Measurements from ENCODE around the gene PRKCD. TPM values are rescaled to one million over a fixed set of nuclear protein-coding genes. Genes with fewer than 3 reads are reported as not detected.
"Not testable (repeated sequence)": the region's sequence is repeated elsewhere in the genome, so short reads cannot be mapped to it uniquely, and the experiment has no call there.

PRKCD gene
- total RNA-seq, 2 donors from 2014 or later = 14.1 to 34.9 TPM

DNA sequence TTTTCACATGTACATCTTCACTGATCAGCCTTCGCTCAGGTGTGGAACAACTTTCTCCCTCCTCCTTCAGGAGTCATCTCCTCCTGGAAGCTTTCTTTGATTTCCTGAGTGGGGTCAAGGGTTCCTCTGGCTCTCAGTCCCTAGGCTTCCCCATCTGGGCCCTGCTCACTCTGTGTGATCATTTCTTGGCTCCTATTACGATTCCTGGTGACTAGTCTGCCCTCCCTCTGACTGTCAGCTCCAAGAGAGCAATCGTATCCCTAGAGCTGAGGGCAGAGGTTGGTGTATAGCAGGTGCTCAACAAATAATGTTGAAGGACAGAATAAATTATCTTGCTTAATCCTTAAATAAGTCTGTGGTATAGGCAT lies 15.3 kb upstream of the PRKCD start:
- H3K4me1 Mint-ChIP-seq (ENCODE audit: low read depth in 2 of 2) = no peaks in the 10 kb centered on the region
- no peaks in the 10 kb centered on the region for H3K9me3 Mint-ChIP-seq
- H3K36me3 Mint-ChIP-seq = no peaks in the 10 kb centered on the region
- no peak overlapping the region for H3K4me3 Mint-ChIP-seq
- no peaks in the 10 kb centered on the region for H3K27me3 Mint-ChIP-seq
- no peak overlapping the region for H3K27ac Mint-ChIP-seq
- DNase-seq (ENCODE audit: low spot score) = no peak
- no peak for ATAC-seq

DNA sequence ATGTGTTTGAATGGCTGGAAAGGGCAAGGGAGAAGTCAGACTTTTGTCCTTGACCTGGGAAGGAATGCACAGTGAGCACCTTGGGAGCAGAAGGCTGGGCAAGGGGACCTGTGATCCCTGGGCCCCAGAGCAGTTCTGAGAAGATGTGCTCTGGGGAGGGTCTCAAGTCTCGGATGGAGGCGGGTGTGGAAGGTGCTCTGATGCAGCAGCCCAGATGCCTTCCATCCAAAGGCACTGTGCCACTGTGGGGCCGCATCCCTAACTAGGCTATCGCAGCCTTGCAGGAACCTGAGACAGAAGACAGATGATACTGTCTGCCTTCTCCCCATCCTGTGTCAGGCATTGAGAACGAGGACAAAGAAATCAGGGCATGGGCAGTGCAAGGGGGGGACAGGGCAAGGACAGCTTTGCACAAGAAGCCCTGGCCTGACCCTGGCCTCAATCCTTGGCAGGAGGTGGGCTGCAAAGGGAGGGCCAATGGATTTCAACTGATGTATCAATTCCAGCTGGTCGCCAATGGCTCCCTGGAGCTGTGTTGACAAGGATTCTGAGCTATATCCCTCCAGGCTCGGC lies 14.6 kb upstream of the PRKCD start:
- H3K27me3 Mint-ChIP-seq = no peaks in the 10 kb centered on the region
- no peak overlapping the region for H3K4me3 Mint-ChIP-seq
- no peak overlapping the region for H3K27ac Mint-ChIP-seq
- DNase-seq (ENCODE audit: low spot score) (peak; percentile 45), ATAC-seq (no peak)
- H3K4me1 Mint-ChIP-seq (ENCODE audit: low read depth in 2 of 2) = no peaks in the 10 kb centered on the region
- no peaks in the 10 kb centered on the region for H3K36me3 Mint-ChIP-seq
- no peaks in the 10 kb centered on the region for H3K9me3 Mint-ChIP-seq

DNA sequence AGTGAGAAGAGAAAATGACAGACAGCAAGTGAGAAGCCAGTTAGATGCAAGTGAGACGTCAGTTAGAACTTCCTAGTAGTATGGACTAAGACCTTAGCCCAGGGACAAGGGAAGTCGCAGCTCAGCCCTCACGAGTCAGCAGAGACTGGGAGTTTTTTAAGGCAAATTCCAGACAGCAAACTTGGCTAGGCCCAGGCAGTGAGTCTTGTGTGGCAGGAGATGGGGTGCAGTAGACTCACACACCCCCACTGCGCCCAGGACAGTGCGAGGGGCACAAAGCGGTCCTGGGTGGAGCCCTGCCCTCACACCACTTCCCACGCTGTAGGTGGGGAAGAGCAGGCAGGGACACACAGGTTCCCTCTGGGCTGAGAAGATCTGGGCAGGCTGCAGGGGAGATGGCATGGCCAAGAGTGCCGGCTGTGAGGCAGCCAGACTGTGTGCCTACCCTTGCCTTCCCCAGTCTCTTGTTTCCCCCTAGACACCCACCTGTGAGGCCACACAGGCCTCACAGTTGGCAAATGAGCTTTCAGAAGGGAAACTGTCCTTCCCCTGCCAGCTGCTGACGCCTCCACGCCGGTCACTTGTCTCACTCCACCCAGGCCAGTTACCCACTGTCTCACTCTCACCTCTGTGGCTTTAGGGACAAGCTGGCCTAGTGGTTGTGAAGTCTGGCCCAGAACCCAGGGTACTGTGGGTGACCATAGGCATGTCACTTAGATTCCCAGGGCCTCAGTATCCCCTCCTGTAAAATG lies 13.7 kb upstream of the PRKCD start:
- Mint-ChIP-seq H3K4me1 (ENCODE audit: low read depth in 2 of 2) (no peaks in the 10 kb centered on the region), H3K27ac (no peak overlapping the region), H3K36me3 (no peaks in the 10 kb centered on the region), H3K9me3 (no peaks in the 10 kb centered on the region), H3K4me3 (no peak overlapping the region), H3K27me3 (no peaks in the 10 kb centered on the region)
- DNase-seq (ENCODE audit: low spot score) (peak; percentile 41), ATAC-seq (no peak)

DNA sequence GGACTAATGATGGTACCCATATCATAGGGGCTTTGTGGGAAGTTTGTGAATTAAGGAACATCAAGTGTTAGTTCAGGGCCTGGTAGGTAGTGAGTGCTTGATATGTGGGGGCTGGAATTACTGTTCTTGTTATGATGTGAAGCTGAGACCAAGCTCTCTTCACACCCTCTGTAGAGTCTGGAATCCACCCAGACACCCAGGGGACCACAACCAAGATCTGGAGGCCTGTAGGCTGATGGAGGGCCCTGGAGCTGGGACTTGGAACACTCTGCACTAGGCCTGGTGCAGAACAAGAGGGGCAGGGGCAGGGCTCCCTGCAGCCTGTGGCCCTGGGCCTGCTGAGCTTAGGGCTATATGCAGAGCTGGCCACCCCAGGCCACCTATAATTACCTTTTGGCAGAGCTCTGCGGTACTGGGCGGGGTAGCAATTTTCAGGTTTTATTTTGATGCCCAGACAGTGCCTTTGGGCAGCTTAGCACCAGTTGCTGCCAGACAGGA lies 13.1 kb upstream of the PRKCD start:
- Mint-ChIP-seq H3K9me3 (no peaks in the 10 kb centered on the region), H3K27me3 (no peaks in the 10 kb centered on the region), H3K4me1 (ENCODE audit: low read depth in 2 of 2) (no peaks in the 10 kb centered on the region), H3K27ac (no peak overlapping the region), H3K36me3 (no peaks in the 10 kb centered on the region), H3K4me3 (no peak overlapping the region)
- DNase-seq (ENCODE audit: low spot score) (no peak), ATAC-seq (no peak)

DNA sequence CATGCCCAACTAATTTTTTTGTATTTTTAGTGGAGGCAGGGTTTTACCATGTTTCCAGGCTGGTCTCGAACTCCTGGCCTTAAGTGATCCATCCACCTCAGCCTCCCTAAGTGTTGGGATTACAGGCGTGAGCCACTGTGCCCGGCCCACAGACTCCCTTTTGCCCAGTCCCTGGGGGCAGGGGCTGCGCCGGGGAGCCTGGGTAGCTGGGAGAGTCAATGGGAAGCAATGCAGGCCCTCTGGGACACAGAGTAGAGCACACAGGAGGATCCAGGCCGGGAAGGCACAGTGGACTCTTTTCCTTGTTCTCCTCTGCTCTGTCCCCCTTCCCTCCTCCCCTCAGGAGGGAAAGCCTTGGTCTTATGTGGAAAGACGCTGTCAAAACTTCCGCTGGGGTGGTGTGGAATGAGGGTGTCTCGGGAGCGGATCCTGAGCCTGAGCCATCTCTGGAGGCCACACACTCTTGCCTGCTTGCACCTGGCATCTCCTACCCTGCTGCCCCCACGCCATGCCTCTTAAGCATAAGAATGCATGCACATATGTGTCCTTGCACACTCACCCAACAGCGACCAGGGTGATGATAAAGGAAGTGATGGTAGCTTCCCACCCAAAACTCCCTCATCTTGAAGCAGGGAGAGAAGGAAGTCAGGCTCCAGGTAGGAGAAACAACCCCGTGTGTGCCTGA lies 11.9 kb upstream of the PRKCD start:
- H3K4me3 Mint-ChIP-seq = no peak overlapping the region
- no peaks in the 10 kb centered on the region for H3K4me1 Mint-ChIP-seq (ENCODE audit: low read depth in 2 of 2)
- no peak for ATAC-seq
- no peaks in the 10 kb centered on the region for H3K36me3 Mint-ChIP-seq
- peak; percentile 41 for DNase-seq (ENCODE audit: low spot score)
- H3K27ac Mint-ChIP-seq = no peak overlapping the region
- no peaks in the 10 kb centered on the region for H3K9me3 Mint-ChIP-seq
- H3K27me3 Mint-ChIP-seq = peaks cover 0 to 6% of the 10 kb centered on the region in 2 donors

DNA sequence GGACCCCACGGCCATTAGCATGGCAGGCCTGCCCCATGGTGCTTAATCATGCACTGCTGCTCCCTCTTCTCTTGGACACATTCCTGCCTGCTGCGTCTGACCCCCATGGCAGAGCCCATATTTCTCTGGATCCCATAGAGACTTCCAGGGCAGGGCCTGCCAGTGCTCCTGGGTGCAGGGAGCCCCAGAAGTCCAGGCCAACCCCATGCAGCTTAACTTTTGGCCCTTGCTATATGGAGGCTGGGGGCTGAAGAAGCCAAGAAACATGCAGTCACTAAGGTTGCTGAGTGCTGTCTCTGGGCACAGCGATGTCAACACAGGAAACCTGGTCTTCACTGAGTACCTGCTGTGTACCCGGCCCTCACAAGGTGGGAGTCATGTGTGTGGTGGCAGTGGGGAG lies 11.3 kb upstream of the PRKCD start:
- Mint-ChIP-seq H3K4me3 (no peak overlapping the region), H3K36me3 (no peaks in the 10 kb centered on the region), H3K9me3 (no peaks in the 10 kb centered on the region), H3K27me3 (peaks cover 0 to 6% of the 10 kb centered on the region in 2 donors), H3K4me1 (ENCODE audit: low read depth in 2 of 2) (no peaks in the 10 kb centered on the region), H3K27ac (no peak overlapping the region)
- DNase-seq (ENCODE audit: low spot score) (peak; percentile 23), ATAC-seq (no peak)

DNA sequence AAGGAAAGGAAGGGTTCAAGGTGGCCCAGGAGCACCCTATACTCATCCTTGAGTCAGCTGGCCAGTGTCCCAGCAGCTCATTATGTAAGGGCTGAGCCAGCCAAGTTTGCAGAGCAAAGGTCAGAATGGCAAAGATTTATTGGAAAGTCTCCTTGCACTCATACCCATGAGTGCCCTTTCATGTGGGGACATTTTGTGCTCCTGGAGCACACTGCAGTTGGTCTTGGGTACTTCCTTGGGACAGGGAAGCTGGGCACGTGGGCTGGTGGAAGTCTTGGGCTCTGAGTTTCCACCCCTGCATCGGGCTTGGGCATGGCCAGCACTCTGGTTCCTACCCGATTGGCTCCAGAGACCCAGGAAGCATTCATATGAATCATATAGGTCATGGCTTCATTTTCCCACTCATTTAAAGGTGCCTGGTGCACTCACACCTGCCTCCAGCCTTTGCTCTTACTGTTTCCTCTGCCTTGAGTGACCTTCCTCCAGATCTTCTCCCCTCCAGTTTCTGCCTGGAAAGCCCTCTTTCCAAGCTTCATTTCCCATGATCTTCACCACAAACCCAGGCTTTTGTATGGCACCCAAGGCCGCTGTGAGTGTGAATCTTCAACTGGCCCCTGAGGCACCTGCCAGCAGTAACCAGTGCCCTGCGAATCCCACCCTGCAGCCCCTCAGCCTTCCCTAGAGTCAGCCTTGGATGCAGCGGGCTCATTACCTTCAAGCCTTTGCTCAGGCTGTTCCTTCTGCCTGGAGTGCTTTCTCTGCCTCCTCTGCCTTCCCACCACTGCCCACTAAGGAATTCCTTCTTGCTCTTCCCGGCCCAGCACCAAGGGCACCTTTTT lies 10.5 kb upstream of the PRKCD start:
- H3K27ac Mint-ChIP-seq = no peak overlapping the region
- H3K4me3 Mint-ChIP-seq = no peak overlapping the region
- H3K4me1 Mint-ChIP-seq (ENCODE audit: low read depth in 2 of 2) = no peaks in the 10 kb centered on the region
- H3K36me3 Mint-ChIP-seq = no peaks in the 10 kb centered on the region
- ATAC-seq (no peak), DNase-seq (ENCODE audit: low spot score) (peak; percentile 45)
- H3K27me3 Mint-ChIP-seq = peaks cover 0 to 6% of the 10 kb centered on the region in 2 donors
- no peaks in the 10 kb centered on the region for H3K9me3 Mint-ChIP-seq

DNA sequence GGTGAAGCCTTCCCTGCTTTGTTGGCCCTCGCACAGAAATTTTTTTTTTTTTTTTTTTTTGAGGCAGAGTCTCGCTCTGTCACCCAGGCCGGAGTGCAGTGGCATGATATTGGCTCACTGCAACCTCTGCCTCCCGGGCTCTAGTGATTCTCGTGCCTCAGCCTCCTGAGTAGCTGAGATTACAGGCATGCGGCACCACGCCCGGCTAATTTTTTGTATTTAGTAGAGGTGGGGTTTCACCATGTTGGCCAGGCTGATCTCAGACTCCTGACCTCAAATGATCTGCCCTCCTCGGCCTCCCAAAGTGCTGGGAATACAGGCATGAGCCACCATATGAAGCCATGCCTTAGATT lies 9.9 kb upstream of the PRKCD start:
- H3K27ac Mint-ChIP-seq; ATAC-seq; DNase-seq (ENCODE audit: low spot score); H3K36me3 Mint-ChIP-seq; H3K4me1 Mint-ChIP-seq (ENCODE audit: low read depth in 2 of 2); H3K27me3 Mint-ChIP-seq; H3K9me3 Mint-ChIP-seq; H3K4me3 Mint-ChIP-seq: not testable (repeated sequence)

DNA sequence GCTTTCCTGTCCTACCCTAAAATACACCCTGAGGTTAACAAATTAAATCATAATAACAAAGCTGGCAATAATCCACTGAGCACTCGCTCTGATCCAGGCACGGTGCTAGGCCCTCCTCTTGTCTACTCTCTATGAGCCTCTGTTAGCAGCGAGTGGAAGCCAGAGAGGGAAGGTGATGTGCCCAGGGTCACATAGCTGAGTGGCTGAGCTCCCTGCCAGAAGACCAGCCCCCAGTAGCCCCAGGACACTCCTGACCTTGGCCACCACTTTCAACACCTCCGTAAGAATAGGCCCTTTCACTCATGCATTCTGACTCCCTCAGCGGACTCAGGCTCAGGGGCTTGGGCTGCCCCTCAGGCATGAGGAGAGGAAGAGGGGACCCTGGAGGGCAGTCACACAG lies 9.5 kb upstream of the PRKCD start:
- peaks cover 0 to 6% of the 10 kb centered on the region in 2 donors for H3K27me3 Mint-ChIP-seq

DNA sequence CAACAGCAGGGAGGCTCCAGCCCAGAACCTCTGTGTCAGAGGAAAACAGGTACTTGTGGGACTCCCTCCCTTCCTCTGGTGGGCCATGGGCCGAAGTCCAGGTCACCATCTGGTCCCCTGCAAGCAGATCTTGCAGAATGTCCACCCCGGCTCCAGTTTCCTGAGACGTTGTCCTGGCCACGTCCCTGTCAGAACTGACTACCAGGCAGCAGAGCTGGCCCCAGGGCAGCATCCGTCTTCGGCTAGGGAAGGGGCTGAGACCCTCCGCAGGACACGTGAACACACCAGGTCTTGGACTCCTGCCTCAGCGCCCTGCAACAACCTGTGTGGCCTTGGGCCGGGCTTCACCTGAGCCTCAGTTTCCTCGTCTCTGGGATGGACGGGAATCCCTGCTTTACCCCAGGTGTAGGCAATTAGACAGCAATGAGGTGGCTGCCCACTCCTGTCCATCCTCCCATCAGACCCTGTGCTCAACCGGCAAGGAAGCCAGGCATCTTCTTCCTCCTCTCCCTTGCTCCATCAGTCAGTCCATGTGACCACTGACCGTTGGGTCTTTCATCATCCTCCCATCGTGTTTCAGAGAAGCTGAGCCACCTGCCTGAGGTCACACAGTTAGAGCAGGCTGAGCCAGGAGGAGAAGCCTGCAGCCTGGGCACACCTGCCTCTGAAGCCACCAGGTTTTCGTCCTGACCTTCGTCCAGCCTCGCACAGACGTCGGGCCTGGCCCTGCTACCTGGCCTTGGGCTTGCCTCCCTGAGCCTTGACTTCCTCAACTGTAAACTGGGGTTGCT lies 8.9 kb upstream of the PRKCD start:
- H3K27ac Mint-ChIP-seq = no peak overlapping the region
- no peaks in the 10 kb centered on the region for H3K9me3 Mint-ChIP-seq
- no peak overlapping the region for H3K4me3 Mint-ChIP-seq
- H3K27me3 Mint-ChIP-seq = peaks cover 0 to 6% of the 10 kb centered on the region in 2 donors
- no peaks in the 10 kb centered on the region for H3K4me1 Mint-ChIP-seq (ENCODE audit: low read depth in 2 of 2)
- no peaks in the 10 kb centered on the region for H3K36me3 Mint-ChIP-seq
- ATAC-seq = no peak
- no peak for DNase-seq (ENCODE audit: low spot score)

More for the DNA sequence above, 9.5 kb upstream of the PRKCD start:
- no peaks in the 10 kb centered on the region for H3K9me3 Mint-ChIP-seq
- no peaks in the 10 kb centered on the region for H3K36me3 Mint-ChIP-seq
- no peak for DNase-seq (ENCODE audit: low spot score)
- no peak for ATAC-seq
- H3K27ac Mint-ChIP-seq = no peak overlapping the region
- no peak overlapping the region for H3K4me3 Mint-ChIP-seq
- H3K4me1 Mint-ChIP-seq (ENCODE audit: low read depth in 2 of 2) = no peaks in the 10 kb centered on the region

DNA sequence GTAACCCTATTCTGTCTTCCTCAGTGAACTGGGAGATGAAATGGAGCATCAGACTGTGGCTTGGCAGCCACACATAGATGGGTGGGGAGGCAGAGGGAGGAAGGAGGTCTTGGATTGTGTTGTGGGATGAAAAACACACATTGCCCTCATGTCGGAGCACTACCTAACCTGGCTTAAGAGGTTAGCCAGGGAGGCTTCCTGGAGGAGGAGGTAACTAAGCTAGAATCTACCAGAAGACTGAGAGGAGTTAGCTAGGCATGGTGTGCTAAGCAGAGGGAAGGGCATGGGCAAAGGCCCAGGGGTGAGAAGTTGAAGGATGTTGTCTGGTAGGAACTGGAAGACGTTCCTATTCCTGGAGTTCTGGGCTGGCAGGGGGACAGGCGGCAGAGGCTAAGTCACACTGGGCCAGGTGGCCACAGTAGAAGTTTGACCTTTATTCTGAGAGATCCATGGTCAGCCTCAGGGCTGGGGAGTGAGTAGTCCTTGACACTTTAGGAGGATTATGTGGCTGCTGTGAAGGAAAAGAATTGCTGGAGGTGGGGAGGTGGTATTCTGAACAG lies 7.7 kb upstream of the PRKCD start:
- H3K36me3 Mint-ChIP-seq = no peaks in the 10 kb centered on the region
- H3K4me1 Mint-ChIP-seq (ENCODE audit: low read depth in 2 of 2) = no peaks in the 10 kb centered on the region
- ATAC-seq (no peak), DNase-seq (ENCODE audit: low spot score) (no peak)
- no peak overlapping the region for H3K27ac Mint-ChIP-seq
- H3K27me3 Mint-ChIP-seq = peaks cover 0 to 9% of the 10 kb centered on the region in 2 donors
- H3K4me3 Mint-ChIP-seq = no peak overlapping the region
- H3K9me3 Mint-ChIP-seq = no peaks in the 10 kb centered on the region

DNA sequence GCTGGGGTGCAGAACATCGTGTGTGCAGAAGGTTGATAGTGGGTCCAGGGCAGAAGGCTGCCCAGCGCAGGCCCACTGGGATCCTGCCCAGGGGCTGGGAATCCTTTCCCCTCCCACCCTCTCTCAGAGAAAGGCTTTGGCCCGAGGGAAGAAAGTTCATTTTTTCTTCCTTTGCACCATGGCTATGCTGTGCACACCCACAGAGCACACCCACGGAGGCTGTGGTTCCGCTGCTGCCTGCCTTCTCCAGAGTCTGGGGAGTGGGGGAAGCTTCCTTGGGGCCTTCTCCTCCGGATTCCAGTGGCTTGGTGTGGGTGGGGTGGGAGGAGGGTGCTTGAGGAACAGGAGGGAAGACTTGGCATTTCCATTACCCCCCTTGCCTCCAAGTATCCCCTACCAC lies 7.0 kb upstream of the PRKCD start:
- H3K4me3 Mint-ChIP-seq = no peak overlapping the region

DNA sequence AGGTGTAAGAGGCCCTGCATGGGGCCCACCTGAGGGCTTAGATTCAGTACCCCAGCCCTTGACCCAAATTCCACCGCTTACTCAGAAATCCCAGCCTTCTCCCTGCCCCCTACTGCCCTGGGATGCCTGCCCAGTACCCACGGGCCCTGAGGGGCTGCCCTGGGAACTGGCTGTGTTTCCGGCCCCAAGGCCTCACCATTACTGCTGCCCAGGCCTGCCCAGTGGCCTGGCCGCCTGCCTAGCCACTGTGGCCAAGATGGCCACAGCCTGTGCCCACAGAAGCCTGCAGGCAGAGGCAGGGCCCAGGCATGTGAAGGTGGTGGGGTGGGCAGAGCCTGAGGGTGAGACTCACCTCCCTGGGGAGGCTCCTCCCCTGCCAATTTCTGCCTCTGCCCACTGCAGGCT lies 6.1 kb upstream of the PRKCD start:
- peaks cover 0 to 13% of the 10 kb centered on the region in 2 donors for H3K27me3 Mint-ChIP-seq
- H3K4me1 Mint-ChIP-seq (ENCODE audit: low read depth in 2 of 2) = peaks cover 0 to under 1% of the 10 kb centered on the region in 2 donors
- DNase-seq (ENCODE audit: low spot score) (no peak), ATAC-seq (no peak)
- no peaks in the 10 kb centered on the region for H3K9me3 Mint-ChIP-seq
- no peaks in the 10 kb centered on the region for H3K36me3 Mint-ChIP-seq
- H3K4me3 Mint-ChIP-seq = no peak overlapping the region
- no peak overlapping the region for H3K27ac Mint-ChIP-seq

More for the DNA sequence above, 7.0 kb upstream of the PRKCD start:
- no peak for DNase-seq (ENCODE audit: low spot score)
- no peak for ATAC-seq
- no peaks in the 10 kb centered on the region for H3K36me3 Mint-ChIP-seq
- H3K4me1 Mint-ChIP-seq (ENCODE audit: low read depth in 2 of 2) = no peaks in the 10 kb centered on the region
- no peaks in the 10 kb centered on the region for H3K9me3 Mint-ChIP-seq
- H3K27me3 Mint-ChIP-seq = peaks cover 0 to 13% of the 10 kb centered on the region in 2 donors
- H3K27ac Mint-ChIP-seq = no peak overlapping the region
